Measurements from ENCODE around the gene GHITM.
"Not testable (repeated sequence)": the region's sequence is repeated elsewhere in the genome, so short reads cannot be mapped to it uniquely, and the experiment has no call there.

Gene GHITM

DNA sequence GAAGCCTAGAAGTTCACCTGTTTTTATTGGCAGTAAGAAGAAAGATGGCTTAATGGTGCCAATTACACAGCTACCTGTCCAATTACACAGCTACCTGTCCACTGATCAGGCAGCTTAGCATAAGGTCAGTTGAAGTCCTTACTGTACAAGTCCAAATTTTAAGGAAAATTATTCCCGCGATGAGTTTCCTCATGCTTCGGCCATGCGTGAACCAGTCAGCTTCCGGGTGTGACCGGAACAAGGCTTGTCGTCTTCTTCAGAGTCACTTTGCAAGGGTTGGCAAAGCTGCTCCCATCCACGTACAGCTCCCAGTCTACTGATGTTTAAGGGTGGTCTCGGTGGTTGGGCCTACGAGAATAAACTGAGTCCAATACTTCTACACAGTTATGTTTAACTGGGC lies 29.1 kb downstream of the GHITM start:
- H3K27me3 ChIP-seq (ENCODE audit: control insufficient read depth, insufficient read depth, low read length), result peaks cover 22% of the 10 kb centered on the region
- H3K4me2 ChIP-seq (ENCODE audit: low read length); H3K4me3 ChIP-seq (ENCODE audit: low read length); H3K4me1 ChIP-seq (ENCODE audit: control insufficient read depth, insufficient read depth, low read length); H3K9me3 ChIP-seq (replicated peaks; ENCODE audit: low read length); H3K9ac ChIP-seq (ENCODE audit: low read depth, low read length); H3K36me3 ChIP-seq (ENCODE audit: insufficient read depth, low read length): not testable (repeated sequence)

DNA sequence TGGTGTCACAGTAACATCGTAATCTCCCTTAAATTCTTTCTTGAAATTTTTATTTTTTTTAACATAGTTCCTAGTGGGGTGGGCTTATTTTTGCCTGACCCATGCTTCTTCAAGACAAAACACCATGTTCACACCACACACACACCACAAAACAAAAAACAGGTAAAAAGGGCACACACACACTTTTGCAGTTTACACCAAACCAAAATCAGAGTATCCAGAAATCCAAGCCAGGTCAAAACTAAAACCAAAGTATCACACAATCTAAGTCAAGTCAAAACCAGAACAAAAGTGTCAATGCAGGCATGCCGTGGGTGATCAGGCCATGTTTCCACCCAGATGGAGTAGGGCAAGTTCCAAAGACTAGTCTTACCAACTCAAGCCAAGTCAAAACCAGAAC lies 31.9 kb downstream of the GHITM start:
- not testable (repeated sequence) for H3K4me1 ChIP-seq (ENCODE audit: control insufficient read depth, insufficient read depth, low read length); H3K4me2 ChIP-seq (ENCODE audit: low read length); H3K4me3 ChIP-seq (ENCODE audit: low read length); H3K27me3 ChIP-seq (ENCODE audit: control insufficient read depth, insufficient read depth, low read length); H3K9ac ChIP-seq (ENCODE audit: low read depth, low read length); H3K9me3 ChIP-seq (replicated peaks; ENCODE audit: low read length); H3K36me3 ChIP-seq (ENCODE audit: insufficient read depth, low read length)

GRCh38 chr10:84171700-84172466 lies 32.6 kb downstream of the GHITM start:
- not testable (repeated sequence) for H3K4me2 ChIP-seq (ENCODE audit: low read length); H3K27me3 ChIP-seq (ENCODE audit: control insufficient read depth, insufficient read depth, low read length); H3K36me3 ChIP-seq (ENCODE audit: insufficient read depth, low read length); H3K4me1 ChIP-seq (ENCODE audit: control insufficient read depth, insufficient read depth, low read length); H3K9me3 ChIP-seq (replicated peaks; ENCODE audit: low read length); H3K4me3 ChIP-seq (ENCODE audit: low read length); H3K9ac ChIP-seq (ENCODE audit: low read depth, low read length)

GRCh38 chr10:84172467-84173356 lies 33.4 kb downstream of the GHITM start:
- no peaks in the 10 kb centered on the region for H3K27me3 ChIP-seq (ENCODE audit: control insufficient read depth, insufficient read depth, low read length)
- no peaks in the 10 kb centered on the region for H3K36me3 ChIP-seq (ENCODE audit: insufficient read depth, low read length)
- no peak overlapping the region for H3K4me3 ChIP-seq (ENCODE audit: low read length)
- H3K9me3 ChIP-seq (replicated peaks; ENCODE audit: low read length), result no peaks in the 10 kb centered on the region
- H3K4me2 ChIP-seq (ENCODE audit: low read length), result no peak overlapping the region
- no peak overlapping the region for H3K9ac ChIP-seq (ENCODE audit: low read depth, low read length)
- no peaks in the 10 kb centered on the region for H3K4me1 ChIP-seq (ENCODE audit: control insufficient read depth, insufficient read depth, low read length)

- Histone ChIP-seq H3K4me2 (ENCODE audit: low read length) (no peak within 1 kb of the TSS), H3K9me3 (replicated peaks; ENCODE audit: low read length) (no peaks in the 10 kb centered on the region), H3K4me1 (ENCODE audit: control insufficient read depth, insufficient read depth, low read length) (no peaks in the 10 kb centered on the region), H3K36me3 (ENCODE audit: insufficient read depth, low read length) (no peaks in the 10 kb centered on the region), H3K9ac (ENCODE audit: low read depth, low read length) (no peak within 1 kb of the TSS), H3K27me3 (ENCODE audit: control insufficient read depth, insufficient read depth, low read length) (no peaks in the 10 kb centered on the region), H3K4me3 (ENCODE audit: low read length) (no peak within 1 kb of the TSS)
These were observed 34.2 kb downstream of the GHITM start, which contains the start of gene GPR15LG for GRCh38 chr10:84173501-84173929. Gene GPR15LG, plus strand, starts transcription at chr10:84173801. Its CDS starts 51 bp downstream, at chr10:84173852.

GRCh38 chr10:84175436-84175835 lies 36.1 kb downstream of the GHITM start:
- H3K4me2 ChIP-seq (ENCODE audit: low read length), result no peak overlapping the region
- no peaks in the 10 kb centered on the region for H3K4me1 ChIP-seq (ENCODE audit: control insufficient read depth, insufficient read depth, low read length)
- H3K36me3 ChIP-seq (ENCODE audit: insufficient read depth, low read length), result no peaks in the 10 kb centered on the region
- H3K4me3 ChIP-seq (ENCODE audit: low read length), result no peak overlapping the region
- H3K9ac ChIP-seq (ENCODE audit: low read depth, low read length), result no peak overlapping the region
- no peaks in the 10 kb centered on the region for H3K9me3 ChIP-seq (replicated peaks; ENCODE audit: low read length)
- H3K27me3 ChIP-seq (ENCODE audit: control insufficient read depth, insufficient read depth, low read length), result no peaks in the 10 kb centered on the region

DNA sequence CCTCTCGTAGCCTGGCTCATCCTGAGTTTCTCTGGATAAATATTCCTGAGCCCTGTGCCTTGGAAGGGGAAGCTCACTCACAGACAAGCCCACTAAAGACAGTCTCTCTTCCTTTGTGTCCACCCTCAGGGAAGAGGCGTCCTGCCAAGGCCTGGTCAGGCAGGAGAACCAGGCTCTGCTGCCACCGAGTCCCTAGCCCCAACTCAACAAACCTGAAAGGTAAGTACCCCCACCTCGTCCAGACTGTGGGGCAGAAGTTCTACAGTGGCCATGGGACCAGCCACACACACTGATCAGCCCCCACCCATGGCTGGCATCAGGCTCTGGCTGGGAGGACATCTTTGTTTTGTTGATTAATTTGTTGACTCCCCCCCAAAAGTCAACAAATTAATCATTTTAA lies 37.0 kb downstream of the GHITM start:
- H3K36me3 ChIP-seq (ENCODE audit: insufficient read depth, low read length), result no peaks in the 10 kb centered on the region
- no peaks in the 10 kb centered on the region for H3K27me3 ChIP-seq (ENCODE audit: control insufficient read depth, insufficient read depth, low read length)
- H3K4me1 ChIP-seq (ENCODE audit: control insufficient read depth, insufficient read depth, low read length), result no peaks in the 10 kb centered on the region
- H3K4me2 ChIP-seq (ENCODE audit: low read length), result no peak overlapping the region
- no peaks in the 10 kb centered on the region for H3K9me3 ChIP-seq (replicated peaks; ENCODE audit: low read length)
- H3K9ac ChIP-seq (ENCODE audit: low read depth, low read length), result no peak overlapping the region
- no peak overlapping the region for H3K4me3 ChIP-seq (ENCODE audit: low read length)

DNA sequence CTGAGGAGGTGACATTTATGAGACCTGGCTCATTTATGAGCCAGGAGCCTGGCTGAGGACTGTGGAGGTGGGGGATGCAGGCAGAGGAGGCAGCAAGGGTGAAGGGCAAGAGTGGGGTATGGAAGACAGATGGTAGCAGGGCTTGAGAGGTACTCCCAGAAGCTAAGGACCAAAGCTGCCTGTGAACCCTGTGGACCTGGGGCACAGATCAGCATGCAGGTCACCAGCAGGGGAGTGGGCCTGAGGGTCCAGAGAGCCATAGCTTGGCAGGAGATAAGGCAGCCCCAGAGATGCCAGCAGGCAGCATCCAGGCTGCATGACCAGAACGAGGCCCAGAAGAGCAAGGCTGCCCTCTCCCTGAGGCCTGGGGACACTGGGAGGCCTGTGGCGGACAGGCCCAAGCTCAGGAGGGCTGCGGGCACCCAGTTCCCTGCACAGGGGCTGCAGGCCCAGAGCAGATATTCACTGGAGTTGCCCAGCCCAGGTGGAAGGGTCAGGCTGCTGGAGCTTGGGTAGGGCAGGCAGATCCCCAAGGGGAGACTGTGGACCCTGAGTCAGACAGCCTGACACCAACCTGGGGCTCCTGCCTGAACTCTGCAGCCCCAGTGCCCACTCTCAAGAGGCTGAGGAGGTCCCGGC lies 37.6 kb downstream of the GHITM start:
- Histone ChIP-seq H3K4me2 (ENCODE audit: low read length) (no peak overlapping the region), H3K9me3 (replicated peaks; ENCODE audit: low read length) (no peaks in the 10 kb centered on the region), H3K9ac (ENCODE audit: low read depth, low read length) (no peak overlapping the region), H3K36me3 (ENCODE audit: insufficient read depth, low read length) (no peaks in the 10 kb centered on the region), H3K4me3 (ENCODE audit: low read length) (no peak overlapping the region), H3K4me1 (ENCODE audit: control insufficient read depth, insufficient read depth, low read length) (no peaks in the 10 kb centered on the region), H3K27me3 (ENCODE audit: control insufficient read depth, insufficient read depth, low read length) (no peaks in the 10 kb centered on the region)

DNA sequence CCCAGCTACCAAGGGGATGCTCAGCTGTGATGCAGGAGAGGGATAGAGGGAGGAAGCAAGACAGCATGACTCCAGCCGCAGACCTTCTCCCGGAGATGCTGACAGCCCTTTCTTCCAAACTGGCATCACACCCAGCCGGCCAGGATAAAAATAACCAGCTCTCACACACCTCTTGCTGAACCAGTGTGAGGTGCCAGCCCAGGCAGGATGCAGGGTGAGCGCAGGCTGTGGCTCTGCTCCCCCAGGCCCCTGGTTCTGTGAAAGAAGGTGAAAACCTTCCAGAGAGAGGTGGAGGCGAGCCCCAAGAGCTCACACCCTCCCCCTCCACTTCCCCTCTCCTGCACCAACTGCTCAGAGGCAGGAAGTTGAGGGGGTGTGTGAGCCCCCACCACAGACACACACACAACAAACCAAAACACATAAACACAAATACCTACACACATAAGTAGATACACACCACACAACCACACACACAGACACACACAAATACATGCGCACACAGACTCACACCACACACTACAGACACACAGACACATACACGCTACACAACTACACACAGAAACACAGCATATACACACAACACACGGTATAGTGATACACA lies 38.3 kb downstream of the GHITM start:
- no peak overlapping the region for H3K4me3 ChIP-seq (ENCODE audit: low read length)
- no peaks in the 10 kb centered on the region for H3K36me3 ChIP-seq (ENCODE audit: insufficient read depth, low read length)
- no peaks in the 10 kb centered on the region for H3K4me1 ChIP-seq (ENCODE audit: control insufficient read depth, insufficient read depth, low read length)
- no peaks in the 10 kb centered on the region for H3K27me3 ChIP-seq (ENCODE audit: control insufficient read depth, insufficient read depth, low read length)
- no peaks in the 10 kb centered on the region for H3K9me3 ChIP-seq (replicated peaks; ENCODE audit: low read length)
- no peak overlapping the region for H3K9ac ChIP-seq (ENCODE audit: low read depth, low read length)
- no peak overlapping the region for H3K4me2 ChIP-seq (ENCODE audit: low read length)

DNA sequence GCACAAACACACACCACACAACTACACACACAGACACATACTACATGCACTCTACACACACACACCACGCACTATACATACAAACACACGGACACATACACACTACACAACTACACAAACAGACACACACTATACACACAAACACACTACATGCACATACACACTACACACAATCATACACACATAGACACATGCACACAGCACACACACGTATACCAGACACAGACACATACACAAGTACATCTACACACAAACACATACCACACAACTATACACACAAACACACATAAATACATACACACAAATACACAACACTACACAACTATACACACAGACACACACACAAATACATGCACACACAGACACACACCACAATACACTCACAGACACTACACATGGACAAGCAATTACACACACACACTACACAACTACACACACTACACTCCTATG lies 38.9 kb downstream of the GHITM start:
- Histone ChIP-seq H3K9ac (ENCODE audit: low read depth, low read length) (no peak overlapping the region), H3K4me1 (ENCODE audit: control insufficient read depth, insufficient read depth, low read length) (no peaks in the 10 kb centered on the region), H3K36me3 (ENCODE audit: insufficient read depth, low read length) (no peaks in the 10 kb centered on the region), H3K9me3 (replicated peaks; ENCODE audit: low read length) (no peaks in the 10 kb centered on the region), H3K4me3 (ENCODE audit: low read length) (no peak overlapping the region), H3K27me3 (ENCODE audit: control insufficient read depth, insufficient read depth, low read length) (no peaks in the 10 kb centered on the region), H3K4me2 (ENCODE audit: low read length) (no peak overlapping the region)

DNA sequence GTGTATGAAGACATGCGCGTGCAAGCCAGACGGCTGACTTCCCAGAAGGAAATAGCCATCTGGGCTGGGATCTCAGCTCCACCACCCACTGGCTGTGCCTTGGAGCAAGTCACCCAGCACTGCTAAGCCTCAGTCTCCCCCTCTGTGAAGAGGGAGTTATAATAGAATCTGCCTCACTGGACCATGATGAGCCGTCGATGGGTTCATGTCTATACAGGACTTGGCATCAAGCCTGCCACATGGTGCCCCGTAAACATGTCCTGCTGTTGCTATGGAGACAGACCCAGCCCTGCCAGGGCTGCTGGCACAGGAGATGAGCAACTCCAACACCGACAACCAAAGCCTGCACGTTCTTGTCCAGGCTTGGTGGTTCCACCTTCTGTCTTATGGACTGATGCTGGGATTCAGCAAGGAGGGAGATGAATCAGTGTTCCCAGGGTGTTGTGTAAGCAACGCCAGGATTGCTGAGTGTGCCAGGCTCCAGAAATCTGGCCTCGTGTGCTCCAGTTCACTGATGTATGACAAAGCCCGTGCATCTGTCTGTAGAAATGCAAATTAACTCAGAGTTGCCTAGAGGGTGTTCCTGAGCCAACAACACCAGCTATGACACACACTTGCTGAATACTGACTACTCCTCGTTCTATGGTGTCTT lies 39.9 kb downstream of the GHITM start:
- H3K9me3 ChIP-seq (replicated peaks; ENCODE audit: low read length), result no peaks in the 10 kb centered on the region
- H3K27me3 ChIP-seq (ENCODE audit: control insufficient read depth, insufficient read depth, low read length), result no peaks in the 10 kb centered on the region
- no peaks in the 10 kb centered on the region for H3K36me3 ChIP-seq (ENCODE audit: insufficient read depth, low read length)
- no peaks in the 10 kb centered on the region for H3K4me1 ChIP-seq (ENCODE audit: control insufficient read depth, insufficient read depth, low read length)
- H3K4me2 ChIP-seq (ENCODE audit: low read length), result no peak overlapping the region
- no peak overlapping the region for H3K9ac ChIP-seq (ENCODE audit: low read depth, low read length)
- no peak overlapping the region for H3K4me3 ChIP-seq (ENCODE audit: low read length)

All from skeletal muscle satellite cell (primary cell).